ENCODE measurements around the gene KLHL3. TPM values are rescaled to one million over a fixed set of nuclear protein-coding genes. Genes with fewer than 3 reads are reported as not detected.

The KLHL3 gene
- total RNA-seq, 6 experiments from 2014 or later: 1.9 to 8.5 (median 3.3) TPM

- no peak for ATAC-seq
- no peak overlapping the region for H3K27ac ChIP-seq
- intact Hi-C loops (cut with DNase I): loop anchor here in 1 of 2 donors (5.0 kb wide), 1 partner anchor 63 kb away; no protein-coding TSS in a partner anchor
- H3K27me3 ChIP-seq: no peaks in the 10 kb centered on the region
- no peak overlapping the region for H3K4me3 ChIP-seq
- no peak for DNase-seq
- TF ChIP-seq POLR2A (IDR thresholded peaks at IDR 0.05): no peak
- TF ChIP-seq CTCF (IDR thresholded peaks at IDR 0.05): no peak
- H3K36me3 ChIP-seq: no peaks in the 10 kb centered on the region
- no peaks in the 10 kb centered on the region for H3K9me3 ChIP-seq
- H3K4me1 ChIP-seq: peaks cover 0 to 46% (median 4%) of the 10 kb centered on the region in 4 donors
Measured at GRCh38 chr5:137730336-137730735, 5.6 kb downstream of the KLHL3 start.

- H3K27me3 ChIP-seq: no peaks in the 10 kb centered on the region
- 100% methylated on average over 1 of the region's 1 CpG for WGBS (ENCODE audit: insufficient coverage, low coverage, low lambda C conversion rate, missing lambda C conversion rate)
- no peaks in the 10 kb centered on the region for H3K9me3 ChIP-seq
- intact Hi-C loops (cut with DNase I): no loop called here
- H3K4me3 ChIP-seq: no peak overlapping the region
- H3K4me1 ChIP-seq: peaks cover 0 to 39% (median 0%) of the 10 kb centered on the region in 4 donors
- peak in 1 of 4 donors; percentile 7 for TF ChIP-seq CTCF (IDR thresholded peaks at IDR 0.05)
- TF ChIP-seq POLR2A (IDR thresholded peaks at IDR 0.05): no peak
- ATAC-seq (no peak), DNase-seq (no peak)
- H3K36me3 ChIP-seq: no peaks in the 10 kb centered on the region
- no peak overlapping the region for H3K27ac ChIP-seq
Measured at GRCh38 chr5:137728048-137728447, 7.8 kb downstream of the KLHL3 start.

DNA sequence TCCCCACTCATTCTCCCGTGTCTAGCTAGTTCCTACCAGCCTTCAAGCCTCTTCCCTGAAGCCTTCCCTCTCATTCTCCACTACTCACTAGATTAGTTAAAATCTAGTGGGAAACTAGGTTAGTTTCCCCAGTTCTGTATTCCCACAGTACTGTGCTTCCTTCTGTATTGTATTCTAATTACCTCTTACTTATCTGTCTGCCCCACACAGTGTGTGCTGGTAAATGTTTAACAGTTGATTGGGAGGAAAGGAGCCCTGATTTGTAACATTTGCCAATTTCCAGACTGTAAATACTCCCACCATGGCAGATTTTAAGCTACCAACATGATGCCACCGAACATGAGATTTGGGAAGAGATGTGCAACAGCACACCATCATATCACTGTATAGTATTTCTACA, 8.3 kb downstream of the KLHL3 start:
- no peak for DNase-seq
- Histone ChIP-seq H3K9me3 (no peaks in the 10 kb centered on the region), H3K4me1 (peaks cover 0 to 34% (median 0%) of the 10 kb centered on the region in 4 donors), H3K36me3 (no peaks in the 10 kb centered on the region), H3K27ac (no peak overlapping the region), H3K4me3 (no peak overlapping the region), H3K27me3 (no peaks in the 10 kb centered on the region)
- TF ChIP-seq CTCF (IDR thresholded peaks at IDR 0.05) (no peak), POLR2A (IDR thresholded peaks at IDR 0.05) (no peak)
- WGBS (ENCODE audit: insufficient coverage, low coverage, low lambda C conversion rate, missing lambda C conversion rate): 75% methylated on average over 2 of the region's 2 CpGs
- intact Hi-C loops (cut with DNase I): no loop called here
- no peak for ATAC-seq

GRCh38 chr5:137724251-137724650, 11.6 kb downstream of the KLHL3 start:
- no peaks in the 10 kb centered on the region for H3K9me3 ChIP-seq
- H3K4me1 ChIP-seq: peaks cover 0 to 21% (median 0%) of the 10 kb centered on the region in 4 donors
- no peaks in the 10 kb centered on the region for H3K27me3 ChIP-seq
- H3K36me3 ChIP-seq: no peaks in the 10 kb centered on the region
- H3K27ac ChIP-seq: peak overlapping the region in 2 of 3 donors; percentile 60 to 65
- H3K4me3 ChIP-seq: no peak overlapping the region
- DNase-seq (no peak), ATAC-seq (peak; percentile 64 to 90 (median 86))
- TF ChIP-seq POLR2A (IDR thresholded peaks at IDR 0.05) (no peak), CTCF (IDR thresholded peaks at IDR 0.05) (no peak)
- intact Hi-C loops (cut with DNase I): no loop called here
- WGBS (ENCODE audit: insufficient coverage, low coverage, low lambda C conversion rate, missing lambda C conversion rate): 15% methylated on average over 2 of the region's 2 CpGs

DNA sequence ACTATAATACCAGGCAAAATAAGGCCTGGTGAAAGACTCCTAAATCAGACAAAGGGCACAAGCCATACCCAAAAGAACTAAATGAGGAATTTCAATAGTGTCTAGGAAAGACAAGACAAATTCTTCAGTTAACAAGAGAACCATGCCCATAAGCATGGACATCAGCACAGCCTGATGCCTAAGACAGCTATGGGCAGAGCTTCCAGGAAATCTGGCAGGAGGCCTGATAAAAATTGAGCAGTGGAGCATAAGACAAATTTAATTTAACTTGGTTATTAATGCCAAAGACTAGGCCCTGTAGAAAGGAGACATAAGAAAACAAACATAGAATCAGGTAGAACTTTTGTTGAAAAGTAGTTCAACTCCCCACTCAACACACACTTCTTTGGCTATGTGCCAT, 17.3 kb downstream of the KLHL3 start:
- Histone ChIP-seq H3K4me3 (no peak overlapping the region), H3K4me1 (peaks cover 0 to 17% (median 0%) of the 10 kb centered on the region in 4 donors), H3K27ac (peak overlapping the region in 1 of 3 donors; percentile 6), H3K9me3 (no peaks in the 10 kb centered on the region), H3K27me3 (no peaks in the 10 kb centered on the region), H3K36me3 (no peaks in the 10 kb centered on the region)
- intact Hi-C loops (cut with DNase I): no loop called here
- ATAC-seq (no peak), DNase-seq (no peak)
- TF ChIP-seq POLR2A (IDR thresholded peaks at IDR 0.05) (no peak), CTCF (IDR thresholded peaks at IDR 0.05) (no peak)

Measured in right lobe of liver (tissue), 6 donors.